ENCODE data around the gene CYB5R2.

CYB5R2 gene

DNA sequence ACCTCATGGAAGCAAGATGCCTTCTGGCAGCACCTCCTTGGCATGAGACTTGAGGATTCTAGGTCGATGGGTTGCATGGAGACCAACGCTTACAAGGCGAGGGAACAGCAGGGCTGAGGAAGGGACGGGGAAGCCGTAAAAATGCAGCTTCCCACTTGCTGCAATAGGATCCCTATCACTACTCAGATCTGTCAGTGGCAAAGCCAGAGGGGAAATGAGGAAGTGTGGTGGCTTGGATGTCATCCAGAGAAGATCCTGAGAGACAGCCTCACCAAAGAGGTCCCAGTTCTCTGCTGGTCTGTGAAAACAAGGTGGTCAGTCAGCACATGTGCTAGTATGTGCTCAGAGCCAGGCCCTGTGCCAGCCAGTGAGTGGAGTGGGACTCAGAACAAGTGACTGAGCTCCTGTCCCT is 22.2 kb downstream of the CYB5R2 start:
- Histone ChIP-seq H3K27me3 (no peaks in the 10 kb centered on the region), H3K4me2 (peak overlapping the region in 6 of 11 experiments; percentile 28 to 67 (median 42); a peak in 12 of 22 replicates), H3K27ac (no peak overlapping the region), H3K4me3 (no peak overlapping the region), H3K4me1 (peaks cover 0 to 22% (median 18%) of the 10 kb centered on the region in 10 experiments; a peak in 14 of 20 replicates), H3K9me3 (replicated peaks in 1 of 11) (no peaks in the 10 kb centered on the region), H3K9ac (no peak overlapping the region), H3K36me3 (peaks cover 11 to 95% (median 48%) of the 10 kb centered on the region in 11 experiments; a peak in 20 of 22 replicates), H4K20me1 (peaks cover 0 to 30% (median 4%) of the 10 kb centered on the region in 11 experiments; a peak in 8 of 22 replicates)
- TF ChIP-seq Cebpa-rat (IDR thresholded peaks at IDR 0.05) = no peak

DNA sequence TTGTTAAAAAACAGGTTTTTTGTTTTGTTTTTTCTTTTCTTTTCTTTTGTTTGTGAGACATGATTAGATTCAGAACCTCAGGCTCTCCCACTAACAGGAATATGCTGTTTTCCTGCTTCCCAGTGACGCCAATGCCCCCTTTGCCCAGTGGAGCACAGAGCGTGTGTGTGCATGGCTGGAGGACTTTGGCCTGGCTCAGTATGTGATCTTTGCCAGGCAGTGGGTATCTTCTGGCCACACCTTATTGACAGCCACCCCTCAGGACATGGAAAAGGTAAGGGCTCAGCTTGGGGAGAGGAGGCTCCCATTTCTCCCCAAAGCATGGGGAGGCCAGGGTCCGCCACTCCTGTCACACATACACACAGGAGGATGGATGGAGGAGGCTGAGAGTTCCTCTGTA is 25.0 kb downstream of the CYB5R2 start:
- no peaks in the 10 kb centered on the region for H3K9me3 ChIP-seq (replicated peaks in 1 of 11)
- H3K9ac ChIP-seq = no peak overlapping the region
- H3K27me3 ChIP-seq = no peaks in the 10 kb centered on the region
- no peak overlapping the region for H3K27ac ChIP-seq
- H4K20me1 ChIP-seq = peaks cover 0 to 30% (median 0%) of the 10 kb centered on the region in 11 experiments; a peak in 3 of 22 replicates
- peaks cover 11 to 89% (median 36%) of the 10 kb centered on the region in 11 experiments; a peak in 20 of 22 replicates for H3K36me3 ChIP-seq
- H3K4me1 ChIP-seq = peaks cover 0 to 22% (median 18%) of the 10 kb centered on the region in 10 experiments; a peak in 14 of 20 replicates
- no peak for TF ChIP-seq Cebpa-rat (IDR thresholded peaks at IDR 0.05)
- H3K4me2 ChIP-seq = no peak overlapping the region
- H3K4me3 ChIP-seq = no peak overlapping the region

DNA sequence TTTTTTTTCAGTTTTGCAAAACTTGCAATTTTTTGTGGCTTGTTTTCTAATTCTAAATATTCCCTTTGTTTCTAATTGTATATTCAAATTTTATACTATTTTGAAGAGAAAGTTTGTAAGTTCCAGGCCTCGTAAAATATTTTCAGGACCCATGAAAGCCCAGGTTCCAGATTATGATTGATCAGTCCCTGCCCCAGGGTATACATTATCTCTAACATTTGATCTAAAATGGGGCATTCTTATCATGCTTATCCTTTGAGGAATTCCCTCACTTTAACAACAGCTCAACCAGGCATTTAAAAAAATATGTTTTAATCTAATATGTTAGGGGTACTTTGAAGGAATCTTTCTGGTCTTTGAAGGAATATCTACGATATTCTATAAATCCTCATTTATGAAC is 26.4 kb downstream of the CYB5R2 start:
- peaks cover 0 to 25% (median 0%) of the 10 kb centered on the region in 11 experiments; a peak in 3 of 22 replicates for H4K20me1 ChIP-seq
- H3K9me3 ChIP-seq (replicated peaks in 1 of 11) = no peaks in the 10 kb centered on the region
- H3K9ac ChIP-seq = no peak overlapping the region
- TF ChIP-seq Cebpa-rat (IDR thresholded peaks at IDR 0.05) = no peak
- peaks cover 0 to 16% (median 11%) of the 10 kb centered on the region in 10 experiments; a peak in 14 of 20 replicates for H3K4me1 ChIP-seq
- no peak overlapping the region for H3K4me3 ChIP-seq
- no peak overlapping the region for H3K4me2 ChIP-seq
- H3K27ac ChIP-seq = no peak overlapping the region
- H3K27me3 ChIP-seq = no peaks in the 10 kb centered on the region
- H3K36me3 ChIP-seq = peaks cover 14 to 89% (median 27%) of the 10 kb centered on the region in 11 experiments; a peak in 19 of 22 replicates

DNA sequence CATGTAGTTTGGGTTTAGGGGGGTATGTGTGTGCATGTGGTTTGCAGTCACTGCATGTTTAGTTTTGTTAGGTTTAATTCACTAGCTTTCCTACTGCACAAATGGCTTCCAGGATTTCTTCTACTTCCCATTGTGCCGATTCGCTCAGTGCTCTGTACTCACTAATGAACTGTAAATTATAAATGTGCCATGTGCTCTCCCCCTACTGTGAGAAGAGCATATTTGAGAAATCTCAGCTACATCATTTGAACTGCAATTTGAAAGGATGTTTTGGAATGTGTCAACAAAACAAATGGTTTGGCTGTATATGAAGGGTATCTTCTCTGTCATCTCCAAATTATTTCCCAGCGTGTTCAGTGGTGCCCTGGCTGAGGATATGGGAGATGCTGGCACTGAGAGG is 28.1 kb downstream of the CYB5R2 start:
- no peak overlapping the region for H3K4me3 ChIP-seq
- H3K9me3 ChIP-seq (replicated peaks in 1 of 11) = no peaks in the 10 kb centered on the region
- peaks cover 0 to 15% (median 0%) of the 10 kb centered on the region in 11 experiments; a peak in 1 of 22 replicates for H4K20me1 ChIP-seq
- no peaks in the 10 kb centered on the region for H3K27me3 ChIP-seq
- no peaks in the 10 kb centered on the region for H3K4me1 ChIP-seq
- H3K36me3 ChIP-seq = peaks cover 18 to 91% (median 30%) of the 10 kb centered on the region in 11 experiments; a peak in 19 of 22 replicates
- TF ChIP-seq Cebpa-rat (IDR thresholded peaks at IDR 0.05) = no peak
- no peak overlapping the region for H3K27ac ChIP-seq
- H3K9ac ChIP-seq = no peak overlapping the region
- no peak overlapping the region for H3K4me2 ChIP-seq

DNA sequence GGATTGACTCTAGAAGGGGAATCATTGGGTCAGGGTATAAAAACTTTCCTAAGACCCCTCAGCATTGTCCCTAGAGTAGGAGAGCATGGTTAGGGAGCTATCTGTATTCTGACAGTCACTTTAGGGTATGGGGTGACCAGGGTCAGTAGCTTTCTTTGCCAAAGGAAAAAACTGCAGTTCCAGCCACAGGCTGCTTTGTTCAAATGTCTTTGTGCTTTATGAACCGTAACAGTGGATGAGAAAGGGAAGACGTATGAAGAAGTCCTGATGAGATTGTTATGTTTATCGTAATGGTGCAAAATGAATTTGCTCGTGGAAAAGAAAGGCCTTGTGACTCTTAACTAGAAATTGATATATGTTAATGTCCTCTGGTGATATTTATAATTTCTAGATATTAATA is 30.0 kb downstream of the CYB5R2 start:
- H3K9me3 ChIP-seq (replicated peaks in 1 of 11) = no peaks in the 10 kb centered on the region
- H3K4me2 ChIP-seq = no peak overlapping the region
- H3K4me3 ChIP-seq = no peak overlapping the region
- H3K4me1 ChIP-seq = peaks cover 0 to 13% (median 0%) of the 10 kb centered on the region in 10 experiments; a peak in 4 of 20 replicates
- no peak for TF ChIP-seq Cebpa-rat (IDR thresholded peaks at IDR 0.05)
- peaks cover 0 to 15% (median 0%) of the 10 kb centered on the region in 11 experiments; a peak in 1 of 22 replicates for H4K20me1 ChIP-seq
- no peak overlapping the region for H3K27ac ChIP-seq
- peaks cover under 1 to 86% (median 21%) of the 10 kb centered on the region in 11 experiments; a peak in 16 of 22 replicates for H3K36me3 ChIP-seq
- no peaks in the 10 kb centered on the region for H3K27me3 ChIP-seq
- H3K9ac ChIP-seq = no peak overlapping the region

DNA sequence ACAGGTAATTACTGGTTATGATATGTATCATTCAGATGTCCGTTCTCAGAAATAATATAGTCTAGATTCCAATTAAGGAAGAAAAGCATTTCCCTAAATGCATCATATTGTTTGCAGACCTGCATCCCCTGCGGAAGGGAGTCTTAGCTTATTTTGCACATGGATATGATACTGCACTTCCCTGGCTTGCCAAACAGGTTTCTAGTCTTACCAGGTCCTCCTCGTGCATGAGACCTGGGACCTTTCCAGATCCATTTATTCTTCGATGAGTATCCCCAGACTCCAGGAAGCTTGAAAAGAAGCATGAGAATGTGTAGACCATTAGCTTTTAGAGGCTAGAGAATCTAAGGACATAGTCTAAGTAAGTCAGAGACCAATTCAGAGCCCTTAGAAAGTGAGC is 30.6 kb downstream of the CYB5R2 start:
- Histone ChIP-seq H4K20me1 (peaks cover 0 to 12% (median 0%) of the 10 kb centered on the region in 11 experiments; a peak in 1 of 22 replicates), H3K4me1 (peaks cover 0 to 15% (median 0%) of the 10 kb centered on the region in 10 experiments; a peak in 4 of 20 replicates), H3K27me3 (no peaks in the 10 kb centered on the region), H3K4me2 (no peak overlapping the region), H3K27ac (no peak overlapping the region), H3K36me3 (peaks cover 0 to 85% (median 19%) of the 10 kb centered on the region in 11 experiments; a peak in 16 of 22 replicates), H3K4me3 (no peak overlapping the region), H3K9ac (no peak overlapping the region), H3K9me3 (replicated peaks in 1 of 11) (no peaks in the 10 kb centered on the region)
- no peak for TF ChIP-seq Cebpa-rat (IDR thresholded peaks at IDR 0.05)

DNA sequence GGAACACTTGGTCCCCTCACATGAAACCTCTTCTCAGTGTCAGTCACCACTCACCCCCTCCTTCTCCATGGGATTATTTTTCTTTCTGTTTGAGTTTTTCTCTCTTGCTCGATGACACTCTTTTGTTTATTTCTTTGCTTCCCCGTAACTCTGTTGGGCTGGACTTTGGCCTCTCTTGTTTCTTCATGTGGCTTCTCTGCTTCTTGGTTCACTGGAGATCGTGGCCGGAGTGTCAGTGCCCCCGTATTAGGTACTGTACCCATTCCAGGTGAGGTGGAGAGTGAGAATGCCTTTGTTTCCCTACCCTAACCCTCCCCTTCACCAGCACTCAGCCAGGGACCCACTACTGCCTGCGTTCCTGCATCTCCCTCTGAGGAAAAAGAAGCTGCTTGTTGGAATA is 32.5 kb downstream of the CYB5R2 start:
- Histone ChIP-seq H3K4me1 (peaks cover 0 to 18% (median 0%) of the 10 kb centered on the region in 10 experiments; a peak in 4 of 20 replicates), H3K27me3 (no peaks in the 10 kb centered on the region), H3K27ac (no peak overlapping the region), H3K9me3 (replicated peaks in 1 of 11) (no peaks in the 10 kb centered on the region), H3K4me2 (no peak overlapping the region), H3K9ac (no peak overlapping the region), H3K4me3 (no peak overlapping the region), H4K20me1 (no peaks in the 10 kb centered on the region; a peak in 1 of 22 replicates), H3K36me3 (peaks cover 0 to 91% (median 19%) of the 10 kb centered on the region in 11 experiments; a peak in 16 of 22 replicates)
- no peak for TF ChIP-seq Cebpa-rat (IDR thresholded peaks at IDR 0.05)

DNA sequence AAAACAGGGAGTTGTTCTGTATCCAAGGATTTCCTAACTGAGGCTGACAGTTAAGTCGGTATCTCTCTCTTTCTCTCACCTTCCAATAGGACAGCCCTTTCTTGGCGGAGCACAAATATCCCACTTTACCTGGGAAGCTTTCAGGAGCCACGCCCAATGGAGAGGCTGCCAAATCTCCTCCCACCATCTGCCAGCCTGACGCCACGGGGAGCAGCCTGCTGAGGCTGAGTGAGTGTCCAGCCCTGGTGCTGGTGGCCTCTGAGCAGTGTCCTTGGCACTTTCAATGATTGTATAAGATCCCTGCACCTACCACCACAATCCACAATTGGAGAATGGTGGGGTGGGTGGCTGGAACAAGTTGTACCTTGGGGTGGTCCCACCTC is 33.7 kb downstream of the CYB5R2 start:
- Histone ChIP-seq H4K20me1 (no peaks in the 10 kb centered on the region; a peak in 1 of 22 replicates), H3K27ac (no peak overlapping the region), H3K4me1 (peaks cover 0 to 23% (median 0%) of the 10 kb centered on the region in 10 experiments; a peak in 6 of 20 replicates), H3K4me2 (peak overlapping the region in 2 of 11 experiments; percentile 8 to 32; a peak in 1 of 22 replicates), H3K27me3 (no peaks in the 10 kb centered on the region), H3K9ac (no peak overlapping the region), H3K9me3 (replicated peaks in 1 of 11) (no peaks in the 10 kb centered on the region), H3K36me3 (peaks cover 6 to 95% (median 20%) of the 10 kb centered on the region in 11 experiments; a peak in 18 of 22 replicates), H3K4me3 (no peak overlapping the region)
- no peak for TF ChIP-seq Cebpa-rat (IDR thresholded peaks at IDR 0.05)

DNA sequence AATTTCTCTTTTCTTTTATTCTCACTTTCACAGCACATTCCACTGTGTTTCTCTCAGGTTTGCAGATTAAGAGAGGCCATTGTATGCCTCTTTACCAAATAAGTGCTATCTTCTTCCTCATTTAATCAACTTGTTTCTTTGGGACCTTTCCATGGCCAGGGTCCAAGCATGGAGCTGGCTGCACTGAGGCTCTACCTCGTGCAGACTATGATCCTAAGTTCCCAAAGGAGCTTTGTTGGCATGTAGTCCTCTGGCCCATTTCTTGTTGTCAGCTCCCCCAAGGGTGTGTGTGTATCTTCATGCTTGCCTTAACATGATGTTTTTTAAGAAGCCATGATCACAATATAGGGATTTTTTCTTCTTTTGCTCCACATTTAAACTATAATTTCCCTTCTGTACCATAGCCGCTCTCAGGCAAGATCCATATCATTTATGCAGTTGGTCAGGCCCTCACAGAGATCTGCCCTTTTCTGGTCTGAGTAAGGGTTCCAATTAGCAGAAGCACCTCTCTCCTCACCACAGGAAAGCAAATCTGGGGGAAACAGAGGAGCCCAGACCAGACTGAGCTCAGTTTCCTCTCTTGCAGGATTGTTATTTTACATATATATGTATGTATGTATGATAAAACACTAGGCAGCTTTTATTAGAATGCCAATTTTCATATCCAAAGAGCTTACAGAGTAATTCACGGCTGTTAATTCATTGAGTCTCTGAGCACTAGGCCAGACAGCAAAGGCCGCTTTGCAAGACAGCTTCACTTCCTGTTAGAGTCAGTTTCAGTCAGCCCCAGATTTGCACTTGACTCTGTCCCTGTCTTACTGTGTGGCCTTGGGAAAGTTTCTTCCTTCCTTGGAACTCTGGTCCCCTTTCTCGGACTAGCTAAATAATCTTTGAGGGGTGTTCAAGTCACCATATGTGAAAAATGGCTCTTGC is 34.3 kb downstream of the CYB5R2 start:
- Histone ChIP-seq H3K9ac (no peak overlapping the region), H3K4me1 (peaks cover 0 to 30% (median 0%) of the 10 kb centered on the region in 10 experiments; a peak in 6 of 20 replicates), H3K27ac (no peak overlapping the region), H3K36me3 (peaks cover 6 to 96% (median 22%) of the 10 kb centered on the region in 11 experiments; a peak in 18 of 22 replicates), H4K20me1 (no peaks in the 10 kb centered on the region; a peak in 1 of 22 replicates), H3K4me3 (no peak overlapping the region), H3K9me3 (replicated peaks in 1 of 11) (no peaks in the 10 kb centered on the region), H3K27me3 (no peaks in the 10 kb centered on the region), H3K4me2 (peak overlapping the region in 2 of 11 experiments; percentile 8 to 32; a peak in 3 of 22 replicates)
- TF ChIP-seq Cebpa-rat (IDR thresholded peaks at IDR 0.05) = no peak
